Activated effector memory CD4-positive, alpha-beta T cell treated with Interleukin-2 at 50 U/mL for 16 hours (primary cell): ENCODE results near the gene UNG.

Experiments used
- DNase-seq: peaks from one replicate; pipeline ENCODE4 v3.0.0-alpha.2; 2020

The UNG gene

GRCh38 chr12:109092497-109093021 lies 4.8 kb upstream of the UNG start:
- no peak for DNase-seq

GRCh38 chr12:109093022-109093918 lies 4.1 kb upstream of the UNG start, which contains the start of gene ALKBH2:
ALKBH2 (minus strand) TSS chr12:109093472; CDS start chr12:109092786, 686 bp downstream.
- peak; percentile 89 for DNase-seq

- no peak for DNase-seq
Measured at GRCh38 chr12:109097140-109097434, 310 bp upstream of the UNG start.

- no peak for DNase-seq
Measured at GRCh38 chr12:109098183-109098604, 797 bp downstream of the UNG start.

GRCh38 chr12:109098651-109099050 lies 1.3 kb downstream of the UNG start:
- DNase-seq = no peak

GRCh38 chr12:109099431-109100020 lies 2.1 kb downstream of the UNG start:
- DNase-seq = no peak

GRCh38 chr12:109100741-109101140 lies 3.3 kb downstream of the UNG start:
- DNase-seq = no peak

GRCh38 chr12:109102491-109102890 lies 5.1 kb downstream of the UNG start:
- no peak for DNase-seq

GRCh38 chr12:109105176-109105575 lies 7.8 kb downstream of the UNG start:
- DNase-seq = no peak

- no peak for DNase-seq
Measured at GRCh38 chr12:109109746-109110350, 12.5 kb downstream of the UNG start.

- peak; percentile 38 for DNase-seq
Measured at GRCh38 chr12:109110988-109111495, 13.6 kb downstream of the UNG start.

GRCh38 chr12:109112720-109113465 lies 15.5 kb downstream of the UNG start:
- no peak for DNase-seq

- DNase-seq = no peak
Measured at GRCh38 chr12:109113661-109114321, 16.4 kb downstream of the UNG start.

GRCh38 chr12:109114644-109115043 lies 17.2 kb downstream of the UNG start:
- DNase-seq = no peak

- no peak for DNase-seq
Measured at GRCh38 chr12:109115404-109115757, 18.0 kb downstream of the UNG start.

- no peak for DNase-seq
Measured at GRCh38 chr12:109115758-109116610, 18.6 kb downstream of the UNG start, which contains the start of gene ACACB. ACACB (plus strand) TSS chr12:109116587; CDS start chr12:109139406, 22,819 bp downstream.

GRCh38 chr12:109116611-109116949 lies 19.2 kb downstream of the UNG start:
- DNase-seq = no peak

- DNase-seq = no peak
Measured at GRCh38 chr12:109120095-109120494, 22.7 kb downstream of the UNG start.

- no peak for DNase-seq
Measured at GRCh38 chr12:109120557-109120956, 23.2 kb downstream of the UNG start.

GRCh38 chr12:109121346-109121880 lies 24.0 kb downstream of the UNG start:
- DNase-seq = no peak
